ENCODE data around the gene PTPRN. TPM values are rescaled to one million over a fixed set of nuclear protein-coding genes. Genes with fewer than 3 reads are reported as not detected.

Gene PTPRN
- total and polyA plus RNA-seq, 9 of the 15 experiments (the other 6 are each of a cell fraction or from before 2014, with no cell fraction given): 0.15 to 2.4 (median 0.43) TPM; not detected in 1

DNA sequence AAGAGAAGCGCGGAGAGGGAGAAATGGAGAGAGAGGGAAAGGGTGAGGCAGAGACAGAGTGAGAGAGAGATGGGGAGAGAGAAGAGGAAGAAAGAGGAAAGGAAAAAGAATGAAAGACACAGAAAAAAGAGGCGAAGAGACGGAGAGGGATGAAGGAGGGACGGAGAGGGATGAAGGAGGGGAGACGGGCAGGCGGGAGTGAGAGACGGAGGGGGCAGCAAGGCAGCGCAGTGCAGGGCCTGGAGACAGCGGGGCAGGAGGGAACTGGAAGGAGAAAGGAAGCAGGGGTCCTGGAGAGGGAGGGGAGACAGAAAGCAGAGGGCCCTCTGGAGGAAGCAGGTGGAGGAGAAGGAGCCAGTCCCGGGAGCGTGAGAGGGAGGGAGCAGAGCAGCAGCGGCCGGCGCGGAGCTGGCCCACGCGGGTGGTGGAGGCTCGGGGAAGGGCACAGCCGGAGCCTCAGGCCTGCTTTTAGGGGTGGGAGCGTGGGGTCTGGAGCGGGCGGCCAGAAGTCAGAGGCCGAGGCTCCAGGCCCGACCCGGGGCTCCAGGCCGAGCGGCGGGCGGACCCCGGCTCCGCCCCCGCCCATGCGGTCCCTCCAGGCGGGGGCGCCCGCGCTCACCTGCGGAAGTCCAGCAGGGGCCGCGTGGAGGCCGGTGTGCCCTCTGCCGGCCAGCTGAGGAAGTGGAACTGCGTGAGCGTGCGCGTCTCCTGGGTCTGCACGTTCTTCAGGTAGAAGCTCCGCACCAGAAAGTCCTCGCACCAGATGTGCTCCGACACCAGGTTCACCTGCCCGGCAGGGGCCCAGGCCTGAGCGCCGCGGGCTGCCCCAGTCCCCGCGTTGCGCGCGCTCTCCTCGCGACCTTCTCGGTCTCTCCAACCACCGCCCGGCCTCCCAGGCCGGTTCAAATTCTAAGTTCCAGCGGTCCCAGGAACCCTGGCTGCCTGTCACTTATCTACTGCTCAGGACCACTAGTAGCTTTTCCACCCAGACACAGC, 14.5 kb downstream of the PTPRN start (continued):
- TF ChIP-seq, protein P1, sequence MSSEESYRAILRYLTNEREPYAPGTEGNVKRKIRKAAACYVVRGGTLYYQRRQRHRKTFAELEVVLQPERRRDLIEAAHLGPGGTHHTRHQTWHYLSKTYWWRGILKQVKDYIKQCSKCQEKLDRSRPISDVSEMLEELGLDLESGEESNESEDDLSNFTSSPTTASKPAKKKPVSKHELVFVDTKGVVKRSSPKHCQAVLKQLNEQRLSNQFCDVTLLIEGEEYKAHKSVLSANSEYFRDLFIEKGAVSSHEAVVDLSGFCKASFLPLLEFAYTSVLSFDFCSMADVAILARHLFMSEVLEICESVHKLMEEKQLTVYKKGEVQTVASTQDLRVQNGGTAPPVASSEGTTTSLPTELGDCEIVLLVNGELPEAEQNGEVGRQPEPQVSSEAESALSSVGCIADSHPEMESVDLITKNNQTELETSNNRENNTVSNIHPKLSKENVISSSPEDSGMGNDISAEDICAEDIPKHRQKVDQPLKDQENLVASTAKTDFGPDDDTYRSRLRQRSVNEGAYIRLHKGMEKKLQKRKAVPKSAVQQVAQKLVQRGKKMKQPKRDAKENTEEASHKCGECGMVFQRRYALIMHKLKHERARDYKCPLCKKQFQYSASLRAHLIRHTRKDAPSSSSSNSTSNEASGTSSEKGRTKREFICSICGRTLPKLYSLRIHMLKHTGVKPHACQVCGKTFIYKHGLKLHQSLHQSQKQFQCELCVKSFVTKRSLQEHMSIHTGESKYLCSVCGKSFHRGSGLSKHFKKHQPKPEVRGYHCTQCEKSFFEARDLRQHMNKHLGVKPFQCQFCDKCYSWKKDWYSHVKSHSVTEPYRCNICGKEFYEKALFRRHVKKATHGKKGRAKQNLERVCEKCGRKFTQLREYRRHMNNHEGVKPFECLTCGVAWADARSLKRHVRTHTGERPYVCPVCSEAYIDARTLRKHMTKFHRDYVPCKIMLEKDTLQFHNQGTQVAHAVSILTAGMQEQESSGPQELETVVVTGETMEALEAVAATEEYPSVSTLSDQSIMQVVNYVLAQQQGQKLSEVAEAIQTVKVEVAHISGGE (CRISPR knock-in tag; IDR thresholded peaks at IDR 0.05): no peak
- TF ChIP-seq HMG20A (CRISPR knock-in tag; conservative IDR thresholded peaks at IDR 0.05): no peak
- no peak; the same call in 1 of the 2 replicates for TF ChIP-seq TAL1 (IDR thresholded peaks at IDR 0.05)
- 0 out of 2 replicates have a peak, but pooled peaks have one; percentile 8 for TF ChIP-seq THRB (CRISPR knock-in tag; conservative IDR thresholded peaks at IDR 0.05)
- no peak for TF ChIP-seq FOXK1 (CRISPR knock-in tag; IDR thresholded peaks at IDR 0.05; ENCODE audit: borderline replicate concordance)
- TF ChIP-seq ZSCAN32 (CRISPR knock-in tag; IDR thresholded peaks at IDR 0.05): no peak
- TF ChIP-seq KLF1 (tag; IDR thresholded peaks at IDR 0.05): peak; percentile 74
- TF ChIP-seq ZNF217 (CRISPR knock-in tag; IDR thresholded peaks at IDR 0.05): no peak
- TF ChIP-seq ADNP (tag; IDR thresholded peaks at IDR 0.05): no peak
- TF ChIP-seq RCOR1 (IDR thresholded peaks at IDR 0.05; ENCODE audit: borderline replicate concordance in 1 of 2, low read depth in 2 of 2, low read length in 2 of 2): 0 out of 4 replicates have a peak, but pooled peaks of 1 of the 2 experiments have one; percentile 24
- no peak for TF ChIP-seq U2AF2 (optimal IDR thresholded peaks at IDR 0.05; ENCODE audit: low read depth, low read length)
